Suppressor macrophage treated with lipopolysaccharide for 4 hours (primary cell): ENCODE data around the gene CABLES2.

Source experiments
- DNase-seq: peaks from one replicate; pipeline ENCODE4 v3.0.0-alpha.2; 2020

CABLES2 gene

GRCh38 chr20:62403331-62403730, 3.8 kb downstream of the CABLES2 start:
- no peak for DNase-seq

- DNase-seq, result no peak
Measured at GRCh38 chr20:62402456-62403150, 4.5 kb downstream of the CABLES2 start.

GRCh38 chr20:62401331-62401779, 5.7 kb downstream of the CABLES2 start:
- DNase-seq, result no peak

- DNase-seq, result no peak
Measured at GRCh38 chr20:62400541-62400940, 6.5 kb downstream of the CABLES2 start.

- no peak for DNase-seq
Measured at GRCh38 chr20:62400021-62400420, 7.1 kb downstream of the CABLES2 start.

GRCh38 chr20:62398120-62398821, 8.8 kb downstream of the CABLES2 start:
- DNase-seq, result no peak

GRCh38 chr20:62396367-62397239, 10.5 kb downstream of the CABLES2 start:
- DNase-seq, result no peak

GRCh38 chr20:62395311-62396242, 11.5 kb downstream of the CABLES2 start:
- DNase-seq, result no peak

- DNase-seq, result no peak
Measured at GRCh38 chr20:62394248-62395245, 12.5 kb downstream of the CABLES2 start.

GRCh38 chr20:62393830-62394229, 13.3 kb downstream of the CABLES2 start:
- no peak for DNase-seq

- DNase-seq, result no peak
Measured at GRCh38 chr20:62393335-62393665, 13.8 kb downstream of the CABLES2 start.

GRCh38 chr20:62392621-62393334, 14.3 kb downstream of the CABLES2 start:
- no peak for DNase-seq

GRCh38 chr20:62392077-62392418, 15.0 kb downstream of the CABLES2 start:
- no peak for DNase-seq

- no peak for DNase-seq
Measured at GRCh38 chr20:62391165-62392076, 15.7 kb downstream of the CABLES2 start.

- DNase-seq, result no peak
Measured at GRCh38 chr20:62390317-62391164, 16.5 kb downstream of the CABLES2 start.

GRCh38 chr20:62389601-62390087, 17.4 kb downstream of the CABLES2 start:
- DNase-seq, result no peak

- no peak for DNase-seq
Measured at GRCh38 chr20:62388839-62389600, 18.1 kb downstream of the CABLES2 start.
